H1 (cell line): Measurements from ENCODE around the gene CASP8AP2.

Experiments used
- EP300 ChIP-seq, 2 experiments: IDR thresholded peaks; 1 replicate in 1 of 2; 2 replicates in 1 of 2; pipeline ENCODE4 v1.6.1; 2011 to 2012; ENCODE audit warnings: low read depth in 2 of 2, low read length in 2 of 2, mild to moderate bottlenecking in 2 of 2, borderline replicate concordance in 1 of 2, inconsistent platforms in 1 of 2, moderate library complexity in 1 of 2
- GTF2F1 ChIP-seq: IDR thresholded peaks from 2 replicates; pipeline ENCODE4 v1.6.1; 2012; ENCODE audit warnings: low read depth, low read length, improper control_type of control experiment, borderline replicate concordance
- POLR2A ChIP-seq, 2 experiments: IDR thresholded peaks; 1 replicate in 1 of 2; 2 replicates in 1 of 2; pipeline ENCODE4 v1.6.1; 2011; ENCODE audit warnings: low read depth in 2 of 2, low read length in 2 of 2, mild to moderate bottlenecking in 2 of 2; ENCODE audit errors: control extremely low read depth in 1 of 2
- POLR2AphosphoS5 ChIP-seq: IDR thresholded peaks from 2 replicates; pipeline ENCODE4 v1.6.1; 2011; ENCODE audit warnings: low read depth, low read length
- ZNF274 ChIP-seq: IDR thresholded peaks from 2 replicates; pipeline ENCODE4 v1.7.0; 2012; ENCODE audit warnings: low read length, borderline replicate concordance; ENCODE audit errors: extremely low read depth
- TF ChIP-seq, protein P1 (sequence below), 3 experiments: IDR thresholded peaks; 1 replicate in 2 of 3; 2 replicates in 1 of 3; pipeline versions ENCODE4 v1.5.1 to v1.6.1; 2011; ENCODE audit warnings: low read length in 3 of 3, mild to moderate bottlenecking in 3 of 3, inconsistent platforms in 2 of 3, low read depth in 1 of 3, moderate library complexity in 1 of 3; ENCODE audit not compliant: insufficient read depth in 1 of 3; ENCODE audit errors: control extremely low read depth in 1 of 3

DNA sequence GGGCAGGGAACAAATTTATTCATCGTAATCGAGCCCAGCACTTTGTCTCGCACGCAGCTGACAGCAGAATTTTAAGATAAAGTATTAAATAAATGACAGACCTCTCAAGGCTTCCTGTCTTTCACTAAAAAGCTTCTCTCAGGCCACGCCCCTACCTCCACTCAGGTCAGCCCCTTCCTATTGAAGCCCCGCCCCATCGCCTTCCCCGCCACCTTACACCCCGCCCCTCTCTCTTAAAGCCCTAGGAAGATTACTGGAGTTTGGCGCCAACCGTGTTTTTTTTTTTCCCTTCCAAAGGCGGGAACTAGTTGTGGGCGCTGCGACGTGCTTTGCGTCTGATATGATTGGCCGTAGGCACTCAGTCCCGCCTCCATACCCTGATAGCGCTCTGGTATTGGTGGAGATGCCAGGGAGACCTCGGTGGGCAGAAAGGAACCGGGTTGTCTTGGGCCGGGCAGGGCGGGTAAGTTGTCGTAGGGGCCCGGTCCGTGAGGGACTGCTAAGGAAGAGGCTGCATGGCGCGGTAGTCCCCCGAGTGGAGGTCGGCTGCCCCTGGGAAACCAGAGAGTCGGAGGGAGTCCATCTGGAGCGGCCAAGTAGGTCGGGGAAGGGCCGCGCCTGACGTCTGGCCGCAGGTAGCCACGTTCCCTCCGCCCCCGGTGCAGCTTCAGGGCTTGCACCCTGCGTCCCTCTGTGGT is at the start of gene CASP8AP2:
- TF ChIP-seq, protein P1, sequence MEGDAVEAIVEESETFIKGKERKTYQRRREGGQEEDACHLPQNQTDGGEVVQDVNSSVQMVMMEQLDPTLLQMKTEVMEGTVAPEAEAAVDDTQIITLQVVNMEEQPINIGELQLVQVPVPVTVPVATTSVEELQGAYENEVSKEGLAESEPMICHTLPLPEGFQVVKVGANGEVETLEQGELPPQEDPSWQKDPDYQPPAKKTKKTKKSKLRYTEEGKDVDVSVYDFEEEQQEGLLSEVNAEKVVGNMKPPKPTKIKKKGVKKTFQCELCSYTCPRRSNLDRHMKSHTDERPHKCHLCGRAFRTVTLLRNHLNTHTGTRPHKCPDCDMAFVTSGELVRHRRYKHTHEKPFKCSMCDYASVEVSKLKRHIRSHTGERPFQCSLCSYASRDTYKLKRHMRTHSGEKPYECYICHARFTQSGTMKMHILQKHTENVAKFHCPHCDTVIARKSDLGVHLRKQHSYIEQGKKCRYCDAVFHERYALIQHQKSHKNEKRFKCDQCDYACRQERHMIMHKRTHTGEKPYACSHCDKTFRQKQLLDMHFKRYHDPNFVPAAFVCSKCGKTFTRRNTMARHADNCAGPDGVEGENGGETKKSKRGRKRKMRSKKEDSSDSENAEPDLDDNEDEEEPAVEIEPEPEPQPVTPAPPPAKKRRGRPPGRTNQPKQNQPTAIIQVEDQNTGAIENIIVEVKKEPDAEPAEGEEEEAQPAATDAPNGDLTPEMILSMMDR (IDR thresholded peaks at IDR 0.05; ENCODE audit: control extremely low read depth in 1 of 3, insufficient read depth in 1 of 3, low read depth in 1 of 3, low read length in 3 of 3): no peak
- TF ChIP-seq ZNF274 (no peak), GTF2F1 (peak; percentile 64; the same call in 1 of the 2 replicates), EP300 (IDR thresholded peaks at IDR 0.05; ENCODE audit: borderline replicate concordance in 1 of 2, low read depth in 2 of 2, low read length in 2 of 2) (no peak), POLR2A (IDR thresholded peaks at IDR 0.05; ENCODE audit: control extremely low read depth in 1 of 2, low read depth in 2 of 2, low read length in 2 of 2) (peak; percentile 92 to 99), POLR2AphosphoS5 (peak; percentile 95)
